Measurements from ENCODE around the gene CCDC87.
A peak's percentile ranks its signal among the peaks of the same experiment; 100 is the strongest.

The CCDC87 gene

DNA sequence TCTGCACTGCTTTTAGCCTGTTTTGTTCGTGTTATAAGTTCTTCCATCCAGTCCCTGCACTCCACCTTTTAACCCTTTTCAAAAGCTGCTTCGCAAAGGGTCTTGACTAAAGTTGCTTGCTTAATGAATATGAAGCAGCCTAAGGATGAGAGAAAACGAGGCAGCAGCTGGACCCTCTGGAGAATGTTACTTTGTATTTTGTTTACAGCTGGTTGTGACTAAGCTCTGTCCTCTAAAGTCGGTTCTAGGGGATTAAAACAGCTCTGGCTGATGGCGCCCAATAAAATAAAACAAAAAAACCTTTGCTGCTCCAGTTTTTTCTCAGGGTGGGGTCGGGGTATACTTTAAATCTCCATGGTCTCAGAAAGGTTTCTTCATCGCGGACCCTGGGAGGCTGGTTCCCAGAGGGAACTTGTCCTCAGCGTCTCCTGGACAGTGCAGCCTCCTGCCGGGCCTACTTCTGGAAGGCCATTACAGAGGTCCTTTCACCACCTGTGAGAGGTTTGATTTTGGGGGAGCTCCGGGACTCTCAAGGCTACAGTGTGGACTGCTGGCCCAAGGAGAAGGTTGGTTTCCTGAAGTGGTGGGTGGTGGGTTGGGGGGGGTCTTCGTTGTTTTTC, 44.8 kb upstream of the CCDC87 start:
- no peak for DNase-seq (ENCODE audit: low read depth)
- peak overlapping the region; percentile 63 for H3K4me3 ChIP-seq (ENCODE audit: low read depth, low read length)
- TF ChIP-seq, protein P1, sequence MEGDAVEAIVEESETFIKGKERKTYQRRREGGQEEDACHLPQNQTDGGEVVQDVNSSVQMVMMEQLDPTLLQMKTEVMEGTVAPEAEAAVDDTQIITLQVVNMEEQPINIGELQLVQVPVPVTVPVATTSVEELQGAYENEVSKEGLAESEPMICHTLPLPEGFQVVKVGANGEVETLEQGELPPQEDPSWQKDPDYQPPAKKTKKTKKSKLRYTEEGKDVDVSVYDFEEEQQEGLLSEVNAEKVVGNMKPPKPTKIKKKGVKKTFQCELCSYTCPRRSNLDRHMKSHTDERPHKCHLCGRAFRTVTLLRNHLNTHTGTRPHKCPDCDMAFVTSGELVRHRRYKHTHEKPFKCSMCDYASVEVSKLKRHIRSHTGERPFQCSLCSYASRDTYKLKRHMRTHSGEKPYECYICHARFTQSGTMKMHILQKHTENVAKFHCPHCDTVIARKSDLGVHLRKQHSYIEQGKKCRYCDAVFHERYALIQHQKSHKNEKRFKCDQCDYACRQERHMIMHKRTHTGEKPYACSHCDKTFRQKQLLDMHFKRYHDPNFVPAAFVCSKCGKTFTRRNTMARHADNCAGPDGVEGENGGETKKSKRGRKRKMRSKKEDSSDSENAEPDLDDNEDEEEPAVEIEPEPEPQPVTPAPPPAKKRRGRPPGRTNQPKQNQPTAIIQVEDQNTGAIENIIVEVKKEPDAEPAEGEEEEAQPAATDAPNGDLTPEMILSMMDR (conservative IDR thresholded peaks at IDR 0.05; ENCODE audit: low read depth, low read length): no peak

DNA sequence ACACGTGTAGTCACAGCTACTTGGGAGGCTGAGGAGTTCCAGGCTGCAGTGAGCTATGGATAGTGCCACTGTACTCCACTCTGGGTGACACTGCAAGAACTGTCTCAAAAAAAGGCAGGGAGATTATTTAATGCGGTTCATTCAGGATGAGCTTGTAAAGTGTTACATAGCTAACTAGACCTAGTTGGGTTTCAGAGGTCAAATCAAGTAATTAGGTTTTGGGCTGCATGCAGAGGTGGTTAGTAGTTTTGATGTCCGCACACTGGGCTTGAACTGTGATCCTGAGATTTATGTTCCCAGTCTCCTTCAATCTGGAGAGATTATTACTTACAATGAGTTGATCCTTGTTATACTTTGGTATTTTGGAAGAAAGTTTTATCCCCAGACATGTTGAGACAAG, 43.5 kb upstream of the CCDC87 start:
- H3K4me3 ChIP-seq (ENCODE audit: low read depth, low read length): no peak overlapping the region
- TF ChIP-seq, protein P1 (conservative IDR thresholded peaks at IDR 0.05; ENCODE audit: low read depth, low read length): no peak

DNA sequence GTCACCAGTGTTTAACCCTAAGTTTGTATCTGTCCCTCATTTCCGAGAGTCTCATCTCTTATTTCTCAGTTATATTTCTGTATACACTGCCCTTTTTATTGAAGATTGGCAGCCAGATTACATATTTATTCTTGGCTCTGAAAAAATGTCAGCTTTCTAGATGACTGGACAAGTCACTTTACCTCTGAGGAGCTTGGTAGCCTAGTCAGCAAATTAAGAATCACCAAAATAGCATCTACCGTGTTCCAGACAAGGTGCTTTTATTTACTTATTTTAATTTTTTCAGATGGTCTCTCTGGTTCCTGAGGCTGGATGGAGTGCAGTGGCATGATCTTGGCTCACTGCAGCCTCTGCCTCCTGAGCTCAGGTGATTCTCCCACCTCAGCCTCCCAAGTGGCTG, 40.1 kb upstream of the CCDC87 start:
- no peak for DNase-seq (ENCODE audit: low read depth)
- TF ChIP-seq, protein P1 (conservative IDR thresholded peaks at IDR 0.05; ENCODE audit: low read depth, low read length): no peak
- no peak overlapping the region for H3K4me3 ChIP-seq (ENCODE audit: low read depth, low read length)

More for the DNA sequence above, 43.5 kb upstream of the CCDC87 start:
- DNase-seq (ENCODE audit: low read depth): no peak

DNA sequence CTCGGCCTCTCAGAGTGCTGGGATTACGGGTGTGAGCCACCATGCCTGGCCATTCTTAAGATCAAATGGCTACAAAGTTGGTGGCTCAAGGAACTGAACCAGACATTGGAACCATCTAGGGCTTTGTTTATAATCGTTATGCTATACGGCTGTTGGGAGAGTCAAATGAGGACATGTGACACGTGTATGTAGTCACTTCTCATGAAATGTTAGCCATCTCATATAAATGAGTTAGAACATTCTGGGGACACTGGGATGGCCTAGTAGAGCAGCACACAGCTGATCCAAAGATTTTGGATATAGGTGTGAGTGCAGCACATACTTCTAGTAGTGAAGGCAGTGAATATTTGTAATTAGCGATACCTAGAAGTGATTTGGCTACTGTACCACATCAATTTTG, 39.0 kb upstream of the CCDC87 start:
- no peak for DNase-seq (ENCODE audit: low read depth)
- TF ChIP-seq, protein P1 (conservative IDR thresholded peaks at IDR 0.05; ENCODE audit: low read depth, low read length): no peak
- no peak overlapping the region for H3K4me3 ChIP-seq (ENCODE audit: low read depth, low read length)

DNA sequence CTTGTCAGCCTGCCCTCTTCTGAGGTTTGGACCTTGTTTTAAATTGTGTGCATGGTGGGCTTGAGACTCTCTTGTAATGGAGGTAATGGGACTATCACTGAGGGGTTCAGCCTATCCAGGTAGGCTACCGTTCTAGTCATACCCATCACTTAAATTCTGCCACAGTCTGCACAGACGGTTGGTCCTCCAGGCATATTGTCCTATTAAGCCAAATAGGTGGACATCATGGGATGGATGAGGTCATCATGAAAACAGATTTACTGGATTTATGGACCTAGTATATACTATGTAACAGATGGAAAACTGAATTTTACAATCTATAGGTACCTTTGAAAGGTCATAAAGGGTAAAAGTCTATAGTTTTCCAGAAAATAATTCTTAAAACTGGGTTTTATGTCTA, 36.5 kb upstream of the CCDC87 start:
- H3K4me3 ChIP-seq (ENCODE audit: low read depth, low read length): no peak overlapping the region
- TF ChIP-seq, protein P1 (conservative IDR thresholded peaks at IDR 0.05; ENCODE audit: low read depth, low read length): no peak
- no peak for DNase-seq (ENCODE audit: low read depth)

DNA sequence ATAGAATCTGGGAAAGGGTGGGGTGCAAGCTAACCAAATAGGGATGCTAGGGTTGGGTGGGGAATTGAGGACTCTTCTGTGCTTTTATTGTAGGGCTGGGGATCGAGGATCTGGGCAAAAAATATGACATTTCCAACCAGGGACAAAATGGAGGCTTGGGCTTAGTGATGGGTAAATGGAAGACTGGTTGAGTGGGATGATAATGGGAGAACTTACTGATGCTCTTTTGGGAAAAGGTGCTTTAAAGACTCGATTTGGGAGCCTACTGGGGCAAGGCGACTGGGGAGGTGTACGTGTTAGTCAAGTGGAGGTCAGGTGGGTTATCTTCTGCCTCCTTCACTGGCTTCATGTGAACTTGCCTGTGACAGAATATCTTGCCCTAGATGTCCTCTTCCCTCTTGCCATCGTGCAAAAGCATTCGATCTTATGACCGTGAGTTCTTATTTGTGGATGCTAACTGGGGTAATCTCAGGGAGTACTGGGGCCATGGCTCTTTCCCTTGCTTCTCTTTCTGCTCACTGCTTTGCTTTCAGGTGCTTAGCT, 35.3 kb upstream of the CCDC87 start:
- H3K4me3 ChIP-seq (ENCODE audit: low read depth, low read length): no peak overlapping the region
- TF ChIP-seq, protein P1 (conservative IDR thresholded peaks at IDR 0.05; ENCODE audit: low read depth, low read length): no peak
- DNase-seq (ENCODE audit: low read depth): no peak

DNA sequence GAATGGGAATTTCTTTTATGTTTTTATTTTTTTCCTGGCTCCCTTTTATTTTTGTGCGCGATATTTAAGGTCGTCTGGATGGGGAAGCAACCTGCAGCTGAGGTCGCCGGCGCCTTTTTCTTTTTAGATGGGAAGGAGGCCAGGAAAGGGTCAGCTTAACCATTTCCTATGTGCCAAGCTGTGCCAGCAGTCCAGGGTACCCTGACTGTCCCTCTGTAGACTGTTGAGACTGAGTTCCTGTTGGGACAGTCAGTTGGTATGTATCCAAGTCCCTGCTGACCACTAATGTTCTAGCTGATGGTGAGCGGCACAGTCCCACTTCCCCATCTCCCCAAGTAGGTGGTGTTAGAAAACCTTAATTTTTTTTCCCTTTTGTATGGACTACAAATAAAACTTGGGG, 34.1 kb upstream of the CCDC87 start:
- TF ChIP-seq, protein P1 (conservative IDR thresholded peaks at IDR 0.05; ENCODE audit: low read depth, low read length): no peak
- no peak for DNase-seq (ENCODE audit: low read depth)
- H3K4me3 ChIP-seq (ENCODE audit: low read depth, low read length): no peak overlapping the region

Measured in choroid plexus epithelial cell (primary cell).